Gastrocnemius medialis (tissue), 4 donors: ENCODE results near the gene TUB. TPM values are rescaled to one million over a fixed set of nuclear protein-coding genes. Genes with fewer than 3 reads are reported as not detected.
A peak's percentile ranks its signal among the peaks of the same experiment; 100 is the strongest.

Experiments used
- ATAC-seq, 2 donors: fragments of 150-250 bp; one replicate each; pipeline ENCODE4 v1.9.1; 2016
- DNase-seq, 2 donors: peaks; one replicate each; pipeline ENCODE4 v3.0.0-alpha.2; 2019
- H3K27ac ChIP-seq, 4 donors: fragments of 200-600 bp; sonication (generic); 1 replicate in 1 of 4; 2 replicates in 3 of 4; pipeline ENCODE4 v1.5.1; 2016 to 2018; ENCODE audit warnings: mild to moderate bottlenecking in 2 of 4, moderate library complexity in 1 of 4
- H3K27me3 ChIP-seq, 3 donors: fragments of 200-600 bp; sonication (generic) in 2 of 3; 1 replicate in 1 of 3; 2 replicates in 2 of 3; pipeline versions ENCODE4 v1.5.1 to v1.6.0; 2016 to 2019; ENCODE audit warnings: mild to moderate bottlenecking in 1 of 3, moderate library complexity in 1 of 3
- H3K36me3 ChIP-seq, 2 donors: fragments of 200-600 bp; sonication (generic) in 1 of 2; one replicate each; pipeline ENCODE4 v1.5.1; 2017 to 2018
- H3K4me1 ChIP-seq, 2 donors: fragments of 200-600 bp; sonication (generic) in 1 of 2; one replicate each; pipeline ENCODE4 v1.5.1; 2016 to 2017; ENCODE audit warnings: mild to moderate bottlenecking in 2 of 2
- H3K4me3 ChIP-seq, 4 donors: fragments of 200-600 bp; sonication (generic) in 3 of 4; 1 replicate in 1 of 4; 2 replicates in 3 of 4; pipeline ENCODE4 v1.5.1; 2016 to 2019; ENCODE audit warnings: mild to moderate bottlenecking in 2 of 4
- H3K9me3 ChIP-seq, 3 donors: fragments of 200-600 bp; sonication (generic) in 2 of 3; 1 replicate in 1 of 3; 2 replicates in 2 of 3; pipeline ENCODE4 v1.5.1; 2016 to 2019
- POLR2A ChIP-seq, 2 donors: fragments of 450-650 bp; IDR thresholded peaks; one replicate each; pipeline ENCODE4 v1.6.1; 2017; ENCODE audit warnings: antibody characterized with exemption in 2 of 2, mild to moderate bottlenecking in 2 of 2, moderate library complexity in 2 of 2
- in situ Hi-C, 4 donors: fragments of 200-750 bp; cut with MboI; loops; one replicate each; pipeline versions ENCODE4 v1.15.0 to v1.8.0; 2017; ENCODE audit warnings: low sequenced_read_pairs in 4 of 4
- intact Hi-C: fragments of 100-400 bp; cut with DNase I; formaldehyde crosslinking; loops from one replicate; pipeline ENCODE4 v1.15.1; 2023; ENCODE audit warnings: low total_unique reads
- total RNA-seq, 4 donors: library from RNA; depleted of rRNA; stranded (reverse); fragments of >200 nt; gene quantifications; one replicate each; pipeline versions ENCODE4 v1.1.0 to v1.2.3, GENCODE V29; 2016
- TF ChIP-seq, protein P1 (sequence below), 5 experiments: fragments of 450-650 bp in 3 of 5; fragments of 200-600 bp in 2 of 5; sonication (generic) in 2 of 5; IDR thresholded peaks in 4 of 5; conservative IDR thresholded peaks in 1 of 5; 1 replicate in 4 of 5; 2 replicates in 1 of 5; pipeline ENCODE4 v1.5.1; 2016 to 2019; ENCODE audit warnings: antibody characterized with exemption in 5 of 5, mild to moderate bottlenecking in 3 of 5, moderate library complexity in 3 of 5

The TUB gene
- total RNA-seq, 4 donors from 2014 or later, result 0.71 to 1.2 (median 1.1) TPM

GRCh38 chr11:8103909-8104308, 22.9 kb downstream of the TUB start:
- Histone ChIP-seq H3K27ac (no peak overlapping the region), H3K4me1 (peaks cover 20 to 24% of the 10 kb centered on the region in 2 donors), H3K36me3 (no peaks in the 10 kb centered on the region), H3K9me3 (no peaks in the 10 kb centered on the region), H3K4me3 (no peak overlapping the region), H3K27me3 (no peaks in the 10 kb centered on the region)
- no peak for DNase-seq
- in situ Hi-C loops (loop anchor here in 2 of 4 donors (5.0 to 10.0 kb wide), 3 partner anchors 69 to 209 kb away; no protein-coding TSS in a partner anchor), intact Hi-C loops (no loop called here)
- no peak for ATAC-seq
- TF ChIP-seq, protein P1, sequence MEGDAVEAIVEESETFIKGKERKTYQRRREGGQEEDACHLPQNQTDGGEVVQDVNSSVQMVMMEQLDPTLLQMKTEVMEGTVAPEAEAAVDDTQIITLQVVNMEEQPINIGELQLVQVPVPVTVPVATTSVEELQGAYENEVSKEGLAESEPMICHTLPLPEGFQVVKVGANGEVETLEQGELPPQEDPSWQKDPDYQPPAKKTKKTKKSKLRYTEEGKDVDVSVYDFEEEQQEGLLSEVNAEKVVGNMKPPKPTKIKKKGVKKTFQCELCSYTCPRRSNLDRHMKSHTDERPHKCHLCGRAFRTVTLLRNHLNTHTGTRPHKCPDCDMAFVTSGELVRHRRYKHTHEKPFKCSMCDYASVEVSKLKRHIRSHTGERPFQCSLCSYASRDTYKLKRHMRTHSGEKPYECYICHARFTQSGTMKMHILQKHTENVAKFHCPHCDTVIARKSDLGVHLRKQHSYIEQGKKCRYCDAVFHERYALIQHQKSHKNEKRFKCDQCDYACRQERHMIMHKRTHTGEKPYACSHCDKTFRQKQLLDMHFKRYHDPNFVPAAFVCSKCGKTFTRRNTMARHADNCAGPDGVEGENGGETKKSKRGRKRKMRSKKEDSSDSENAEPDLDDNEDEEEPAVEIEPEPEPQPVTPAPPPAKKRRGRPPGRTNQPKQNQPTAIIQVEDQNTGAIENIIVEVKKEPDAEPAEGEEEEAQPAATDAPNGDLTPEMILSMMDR (IDR thresholded peaks at IDR 0.05 in 4 of 5, conservative IDR thresholded peaks at IDR 0.05 in 1 of 5), result no peak
- no peak for TF ChIP-seq POLR2A (IDR thresholded peaks at IDR 0.05)

- Histone ChIP-seq H3K27ac (no peak overlapping the region), H3K9me3 (no peaks in the 10 kb centered on the region), H3K27me3 (no peaks in the 10 kb centered on the region), H3K4me1 (peaks cover 27 to 35% of the 10 kb centered on the region in 2 donors), H3K36me3 (no peaks in the 10 kb centered on the region), H3K4me3 (no peak overlapping the region)
- in situ Hi-C loops (loop anchor here in 2 of 4 donors (10.0 kb wide), 2 partner anchors 70 to 210 kb away; no protein-coding TSS in a partner anchor), intact Hi-C loops (no loop called here)
- ATAC-seq (no peak), DNase-seq (no peak)
- TF ChIP-seq, protein P1 (IDR thresholded peaks at IDR 0.05 in 4 of 5, conservative IDR thresholded peaks at IDR 0.05 in 1 of 5), result no peak
- no peak for TF ChIP-seq POLR2A (IDR thresholded peaks at IDR 0.05)
These were observed 24.1 kb downstream of the TUB start for GRCh38 chr11:8105133-8105532.

DNA sequence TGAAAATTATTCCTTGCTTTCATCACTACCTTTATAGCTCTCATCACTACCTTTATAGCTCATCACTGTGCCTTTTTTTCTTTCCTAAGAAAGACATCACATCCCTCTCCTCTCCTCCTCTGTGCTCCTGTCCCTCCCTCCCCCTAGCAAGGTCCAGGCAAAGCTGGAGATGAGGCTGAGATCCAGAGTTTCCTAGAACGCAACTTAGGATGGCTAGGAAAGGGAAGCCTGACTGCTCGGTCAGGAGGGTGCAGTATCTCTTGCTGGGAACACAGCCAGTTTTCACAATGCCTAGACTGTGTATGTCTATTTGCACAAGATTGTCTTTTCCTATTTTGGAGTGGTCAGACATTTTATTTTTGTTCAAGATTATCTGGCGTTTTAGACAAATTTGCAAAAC, 24.7 kb downstream of the TUB start:
- no peak overlapping the region for H3K4me3 ChIP-seq
- H3K27me3 ChIP-seq, result no peaks in the 10 kb centered on the region
- ATAC-seq (no peak), DNase-seq (no peak)
- no peak overlapping the region for H3K27ac ChIP-seq
- TF ChIP-seq POLR2A (IDR thresholded peaks at IDR 0.05), result no peak
- TF ChIP-seq, protein P1 (IDR thresholded peaks at IDR 0.05 in 4 of 5, conservative IDR thresholded peaks at IDR 0.05 in 1 of 5), result no peak
- intact Hi-C loops, result no loop called here
- H3K9me3 ChIP-seq, result no peaks in the 10 kb centered on the region
- in situ Hi-C loops, result loop anchor here in 2 of 4 donors (10.0 kb wide), 2 partner anchors 71 to 211 kb away; no protein-coding TSS in a partner anchor
- H3K36me3 ChIP-seq, result no peaks in the 10 kb centered on the region
- H3K4me1 ChIP-seq, result peaks cover 30 to 41% of the 10 kb centered on the region in 2 donors

DNA sequence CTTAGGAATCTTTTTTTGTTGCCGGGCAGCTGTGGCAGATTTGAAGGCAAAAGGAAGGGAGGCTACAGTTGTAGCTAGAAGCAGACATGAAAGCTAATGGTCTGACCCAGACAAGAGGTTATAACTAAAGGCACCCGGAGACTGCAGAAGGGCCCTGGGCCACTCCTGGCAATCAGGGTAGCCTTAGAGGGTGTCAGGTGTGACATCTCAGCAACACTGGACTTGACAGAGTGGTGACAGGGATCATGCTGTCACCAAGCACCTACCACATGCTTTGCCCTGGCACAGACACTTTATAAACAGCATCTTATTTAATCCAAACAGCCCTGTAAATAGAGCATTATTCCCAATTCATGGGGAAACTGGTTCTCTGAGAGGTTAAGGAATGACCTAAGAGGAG, 25.7 kb downstream of the TUB start:
- in situ Hi-C loops (loop anchor here in 2 of 4 donors (10.0 kb wide), 2 partner anchors 72 to 212 kb away; no protein-coding TSS in a partner anchor), intact Hi-C loops (no loop called here)
- DNase-seq, result no peak
- H3K27ac ChIP-seq, result peak overlapping the region in 1 of 4 donors; percentile 70
- H3K9me3 ChIP-seq, result no peaks in the 10 kb centered on the region
- H3K27me3 ChIP-seq, result no peaks in the 10 kb centered on the region
- TF ChIP-seq, protein P1 (IDR thresholded peaks at IDR 0.05 in 4 of 5, conservative IDR thresholded peaks at IDR 0.05 in 1 of 5), result no peak
- no peak for TF ChIP-seq POLR2A (IDR thresholded peaks at IDR 0.05)
- H3K36me3 ChIP-seq, result no peaks in the 10 kb centered on the region
- ATAC-seq, result no peak
- peaks cover 35 to 44% of the 10 kb centered on the region in 2 donors for H3K4me1 ChIP-seq
- no peak overlapping the region for H3K4me3 ChIP-seq
